Body of pancreas (tissue), 4 donors: ENCODE results near the gene PRR7. TPM values are rescaled to one million over a fixed set of nuclear protein-coding genes. Genes with fewer than 3 reads are reported as not detected.

Experiments used
- ATAC-seq: fragments of 150-250 bp; one replicate; pipeline ENCODE4 v1.9.1; 2016
- DNase-seq, 4 donors: peaks; one replicate each; pipeline ENCODE4 v3.0.0-alpha.2; 2019
- H3K27ac ChIP-seq, 4 donors: fragments of 200-600 bp; sonication (generic); 1 replicate in 3 of 4; 2 replicates in 1 of 4; pipeline versions ENCODE4 v1.5.1 to v1.6.1; 2016 to 2019; ENCODE audit warnings: mild to moderate bottlenecking in 1 of 4, mixed read lengths in 1 of 4, moderate library complexity in 1 of 4
- H3K27me3 ChIP-seq, 2 donors: fragments of 200-600 bp; sonication (generic); one replicate each; pipeline ENCODE4 v1.6.0; 2016; ENCODE audit warnings: mild to moderate bottlenecking in 1 of 2
- H3K36me3 ChIP-seq, 2 donors: fragments of 200-600 bp; sonication (generic); replicated peaks in 1 of 2; 2 replicates each; pipeline ENCODE4 v1.5.1; 2016; ENCODE audit warnings: low read depth in 2 of 2; ENCODE audit not compliant: insufficient read depth in 1 of 2
- H3K4me1 ChIP-seq: fragments of 200-600 bp; sonication (generic); one replicate; pipeline ENCODE4 v1.6.0; 2016
- H3K4me3 ChIP-seq, 2 donors: fragments of 200-600 bp; sonication (generic); 1 replicate in 1 of 2; 2 replicates in 1 of 2; pipeline ENCODE4 v1.5.1; 2016 to 2019
- H3K9me3 ChIP-seq, 3 donors: fragments of 200-600 bp; sonication (generic); 1 replicate in 2 of 3; 2 replicates in 1 of 3; pipeline ENCODE4 v1.5.1; 2016
- POLR2A ChIP-seq, 3 donors: fragments of 450-650 bp; IDR thresholded peaks; one replicate each; pipeline ENCODE4 v1.6.1; 2016; ENCODE audit warnings: antibody characterized with exemption in 3 of 3, mild to moderate bottlenecking in 2 of 3
- WGBS, 2 donors: methylation state at CpG; one replicate each; pipeline ENCODE4 v1.1.5; 2017; 5-methylcytosine and 5-hydroxymethylcytosine counted together
- intact Hi-C: fragments of 100-400 bp; cut with DNase I; formaldehyde crosslinking; loops from one replicate; pipeline ENCODE4 v1.15.1; 2023
- total RNA-seq, 2 donors: library from RNA; depleted of rRNA; stranded (reverse); fragments of >200 nt; gene quantifications; one replicate each; pipeline ENCODE4 v1.1.0, GENCODE V29; 2016
- TF ChIP-seq, protein P1 (sequence below), 7 experiments: fragments of 450-650 bp in 4 of 7; fragments of 200-600 bp in 3 of 7; sonication (generic) in 3 of 7; IDR thresholded peaks; one replicate each; pipeline ENCODE4 v1.5.1; 2016 to 2019; ENCODE audit warnings: antibody characterized with exemption in 7 of 7

PRR7 gene
- total RNA-seq, 2 donors from 2014 or later, result 0.78 to 1.3 TPM

DNA sequence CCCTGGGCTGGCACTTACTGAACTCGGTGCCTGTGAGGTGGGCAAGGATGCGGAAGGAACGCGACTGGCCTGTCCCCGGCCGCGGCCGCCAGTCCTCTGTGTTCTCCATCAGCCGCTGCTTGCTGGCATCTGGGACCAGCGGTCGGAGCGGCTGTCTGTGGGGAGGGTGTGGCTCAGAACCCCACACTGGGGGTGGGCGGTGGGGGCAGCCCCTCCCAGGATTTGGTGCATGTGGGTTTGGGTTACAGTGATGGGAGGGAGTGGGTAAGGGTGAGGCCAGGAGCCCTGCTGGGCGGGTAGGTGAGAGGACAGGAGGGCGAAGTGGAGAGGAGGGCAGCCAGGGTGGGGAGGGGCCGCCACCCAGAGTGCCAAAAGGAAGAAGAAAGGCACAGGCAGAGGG, 44.4 kb downstream of the PRR7 start:
- ATAC-seq, result no peak
- intact Hi-C loops, result no loop called here
- no peak for DNase-seq
- no peaks in the 10 kb centered on the region for H3K27me3 ChIP-seq
- WGBS, 2 donors, result 93 to 94% methylated on average over 16 of the region's 16 CpGs
- no peak overlapping the region for H3K27ac ChIP-seq
- peaks cover 11% of the 10 kb centered on the region for H3K4me1 ChIP-seq
- H3K4me3 ChIP-seq, result no peak overlapping the region
- no peaks in the 10 kb centered on the region for H3K36me3 ChIP-seq
- no peaks in the 10 kb centered on the region for H3K9me3 ChIP-seq
- no peak for TF ChIP-seq POLR2A (IDR thresholded peaks at IDR 0.05)
- TF ChIP-seq, protein P1, sequence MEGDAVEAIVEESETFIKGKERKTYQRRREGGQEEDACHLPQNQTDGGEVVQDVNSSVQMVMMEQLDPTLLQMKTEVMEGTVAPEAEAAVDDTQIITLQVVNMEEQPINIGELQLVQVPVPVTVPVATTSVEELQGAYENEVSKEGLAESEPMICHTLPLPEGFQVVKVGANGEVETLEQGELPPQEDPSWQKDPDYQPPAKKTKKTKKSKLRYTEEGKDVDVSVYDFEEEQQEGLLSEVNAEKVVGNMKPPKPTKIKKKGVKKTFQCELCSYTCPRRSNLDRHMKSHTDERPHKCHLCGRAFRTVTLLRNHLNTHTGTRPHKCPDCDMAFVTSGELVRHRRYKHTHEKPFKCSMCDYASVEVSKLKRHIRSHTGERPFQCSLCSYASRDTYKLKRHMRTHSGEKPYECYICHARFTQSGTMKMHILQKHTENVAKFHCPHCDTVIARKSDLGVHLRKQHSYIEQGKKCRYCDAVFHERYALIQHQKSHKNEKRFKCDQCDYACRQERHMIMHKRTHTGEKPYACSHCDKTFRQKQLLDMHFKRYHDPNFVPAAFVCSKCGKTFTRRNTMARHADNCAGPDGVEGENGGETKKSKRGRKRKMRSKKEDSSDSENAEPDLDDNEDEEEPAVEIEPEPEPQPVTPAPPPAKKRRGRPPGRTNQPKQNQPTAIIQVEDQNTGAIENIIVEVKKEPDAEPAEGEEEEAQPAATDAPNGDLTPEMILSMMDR (IDR thresholded peaks at IDR 0.05), result no peak

DNA sequence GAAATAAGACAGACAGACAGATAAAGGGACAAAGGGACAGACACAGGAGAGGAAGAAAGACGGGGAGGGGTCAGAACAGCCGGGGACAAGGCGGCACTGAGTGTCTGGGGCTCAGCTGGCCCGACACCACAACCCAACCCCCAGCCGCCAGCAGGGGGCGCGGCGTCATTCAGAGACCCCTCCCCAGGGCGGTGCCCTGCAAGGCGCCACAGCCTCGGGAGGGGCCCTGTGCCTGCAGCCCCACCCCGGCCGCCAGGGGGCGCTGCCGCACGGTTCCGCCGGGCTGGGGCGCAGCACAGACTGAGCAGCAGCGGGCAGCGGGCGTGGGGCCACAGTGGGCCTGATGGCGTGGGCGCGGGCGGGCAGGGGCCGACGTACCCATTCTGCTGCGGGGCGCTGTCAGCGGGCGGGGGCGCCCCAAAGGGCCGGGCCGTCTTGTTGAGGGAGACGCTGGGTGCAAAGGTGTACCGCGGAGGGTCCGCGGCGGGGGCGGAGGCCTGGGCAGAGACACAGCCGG, 44.9 kb downstream of the PRR7 start:
- ATAC-seq (no peak), DNase-seq (peak in 1 of 4 donors; percentile 29)
- WGBS, 2 donors, result 68 to 74% methylated on average over 37 to 42 of the region's 43 CpGs
- intact Hi-C loops, result no loop called here
- Histone ChIP-seq H3K4me1 (peaks cover 16% of the 10 kb centered on the region), H3K4me3 (no peak overlapping the region), H3K9me3 (no peaks in the 10 kb centered on the region), H3K27me3 (no peaks in the 10 kb centered on the region), H3K36me3 (no peaks in the 10 kb centered on the region), H3K27ac (no peak overlapping the region)
- TF ChIP-seq, protein P1 (IDR thresholded peaks at IDR 0.05), result peak in 6 of 7 experiments; percentile 12 to 40 (median 25)
- TF ChIP-seq POLR2A (IDR thresholded peaks at IDR 0.05), result no peak

DNA sequence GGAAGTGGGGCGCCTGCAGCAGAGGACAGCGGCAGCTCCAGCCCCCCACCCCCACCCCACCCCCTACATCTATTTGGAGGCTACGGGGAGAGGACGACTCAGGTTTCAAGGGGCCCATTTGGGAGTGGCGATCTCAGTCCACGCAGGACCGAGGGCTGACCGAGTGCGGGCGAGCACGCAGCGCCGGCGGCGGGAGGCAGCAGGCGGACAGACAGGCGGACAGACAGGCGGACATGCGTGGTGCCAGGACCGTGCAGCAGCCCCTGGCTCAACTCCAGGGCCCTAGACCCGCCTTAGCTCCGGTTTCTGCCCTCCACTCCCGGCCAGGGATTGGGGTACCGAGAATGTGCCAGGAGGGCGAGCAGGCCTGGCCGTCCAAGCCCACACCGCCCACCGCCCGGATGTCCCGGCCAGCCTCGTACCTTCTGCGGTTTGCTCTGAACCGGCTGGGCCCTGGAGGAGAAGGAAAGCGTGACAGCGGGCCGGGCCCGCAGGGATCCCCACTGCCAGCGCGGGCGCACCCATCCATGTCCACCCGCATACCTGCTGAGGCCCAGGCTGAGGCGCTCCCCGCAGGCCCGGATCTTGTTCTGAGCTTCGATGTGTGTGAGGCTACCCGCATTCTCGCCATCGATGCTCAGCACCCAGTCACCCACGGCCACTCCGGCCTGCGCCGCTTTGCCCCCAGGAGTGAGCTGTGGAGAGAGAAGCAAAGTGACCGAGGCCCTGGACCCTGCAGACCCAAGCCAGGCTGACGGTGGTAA, 45.6 kb downstream of the PRR7 start:
- no peaks in the 10 kb centered on the region for H3K36me3 ChIP-seq

DNA sequence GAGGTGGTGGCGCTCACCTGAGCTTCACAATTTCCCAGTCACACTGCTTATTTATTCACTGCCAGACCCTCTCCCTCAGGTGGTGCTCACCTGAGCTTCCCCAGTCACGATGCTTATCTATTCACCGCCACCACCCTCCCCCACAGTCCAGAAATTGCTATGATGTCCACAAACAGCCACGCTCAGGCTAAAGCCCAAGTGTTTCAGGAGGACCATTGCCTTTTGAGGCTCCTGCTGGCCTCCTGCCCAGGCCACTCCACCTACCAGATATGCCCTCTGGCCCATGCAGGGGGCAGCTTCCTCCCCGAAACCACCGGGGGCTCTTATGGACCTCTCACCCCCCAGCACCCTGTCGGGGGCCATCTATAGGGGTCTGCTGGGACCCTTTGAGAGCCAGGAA, 46.2 kb downstream of the PRR7 start:
- no peaks in the 10 kb centered on the region for H3K27me3 ChIP-seq
- DNase-seq (no peak), ATAC-seq (no peak)
- intact Hi-C loops, result no loop called here
- H3K36me3 ChIP-seq, result no peaks in the 10 kb centered on the region
- no peak for TF ChIP-seq POLR2A (IDR thresholded peaks at IDR 0.05)
- TF ChIP-seq, protein P1 (IDR thresholded peaks at IDR 0.05), result no peak
- H3K4me3 ChIP-seq, result no peak overlapping the region
- H3K4me1 ChIP-seq, result peaks cover 26% of the 10 kb centered on the region
- no peak overlapping the region for H3K27ac ChIP-seq
- H3K9me3 ChIP-seq, result no peaks in the 10 kb centered on the region
- WGBS, 2 donors, result 89 to 90% methylated on average over 4 to 7 of the region's 7 CpGs

More for the DNA sequence above, 45.6 kb downstream of the PRR7 start:
- no peak overlapping the region for H3K27ac ChIP-seq
- WGBS, 2 donors, result 92 to 96% methylated on average over 17 to 47 of the region's 54 CpGs
- ATAC-seq, result no peak
- intact Hi-C loops, result no loop called here
- H3K4me1 ChIP-seq, result peaks cover 23% of the 10 kb centered on the region
- H3K9me3 ChIP-seq, result no peaks in the 10 kb centered on the region
- no peak for DNase-seq
- H3K27me3 ChIP-seq, result no peaks in the 10 kb centered on the region
- TF ChIP-seq, protein P1 (IDR thresholded peaks at IDR 0.05), result no peak
- no peak for TF ChIP-seq POLR2A (IDR thresholded peaks at IDR 0.05)
- no peak overlapping the region for H3K4me3 ChIP-seq
